GM19455 (cell line): ENCODE measurements around the gene FIBCD1.

Source experiments
- ATAC-seq: cut with Tn5 transposase; IDR thresholded peaks from one replicate; pipeline ENCODE4 v1.9.1; 2021; ENCODE audit not compliant: unreplicated experiment

FIBCD1 gene

GRCh38 chr9:130923611-130924447 is 15.2 kb downstream of the FIBCD1 start:
- ATAC-seq, result no peak

- ATAC-seq, result no peak
Measured at GRCh38 chr9:130922893-130923610, 16.0 kb downstream of the FIBCD1 start.

GRCh38 chr9:130921989-130922892 is 16.8 kb downstream of the FIBCD1 start:
- ATAC-seq, result no peak

- no peak for ATAC-seq
Measured at GRCh38 chr9:130921300-130921988, 17.6 kb downstream of the FIBCD1 start.

GRCh38 chr9:130920762-130921299 is 18.2 kb downstream of the FIBCD1 start:
- no peak for ATAC-seq

GRCh38 chr9:130920233-130920632 is 18.8 kb downstream of the FIBCD1 start:
- ATAC-seq, result no peak

DNA sequence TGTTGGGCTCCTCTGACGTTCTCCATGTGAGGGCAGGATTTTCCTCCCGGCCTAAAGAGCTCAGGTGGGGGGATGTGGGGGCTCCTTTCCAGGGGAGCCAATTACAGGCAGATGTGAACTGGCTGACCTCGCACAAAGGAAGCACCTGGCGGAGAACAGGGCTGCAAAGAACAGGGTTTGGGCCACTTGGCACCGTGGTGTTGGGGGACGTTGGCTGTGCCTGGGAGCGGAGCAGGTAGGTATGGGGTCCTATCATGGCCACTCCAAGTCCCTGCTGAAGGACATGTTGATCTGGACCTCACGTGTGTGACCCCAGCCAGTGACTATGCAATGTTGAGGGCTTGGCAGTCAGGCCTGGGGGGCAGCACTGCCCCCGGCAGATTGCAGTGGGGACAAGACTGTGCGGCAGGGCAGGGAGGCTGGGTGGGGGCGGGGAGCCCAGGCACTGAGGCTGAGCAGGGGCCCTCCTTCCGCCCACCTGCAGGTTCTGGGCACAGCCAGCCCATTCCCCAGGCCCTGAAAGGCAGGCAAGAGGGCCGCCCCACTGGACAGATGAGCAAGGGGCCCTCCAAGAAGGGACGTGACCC is 19.4 kb downstream of the FIBCD1 start:
- no peak for ATAC-seq

GRCh38 chr9:130918826-130919558 is 20.1 kb downstream of the FIBCD1 start:
- ATAC-seq, result no peak

DNA sequence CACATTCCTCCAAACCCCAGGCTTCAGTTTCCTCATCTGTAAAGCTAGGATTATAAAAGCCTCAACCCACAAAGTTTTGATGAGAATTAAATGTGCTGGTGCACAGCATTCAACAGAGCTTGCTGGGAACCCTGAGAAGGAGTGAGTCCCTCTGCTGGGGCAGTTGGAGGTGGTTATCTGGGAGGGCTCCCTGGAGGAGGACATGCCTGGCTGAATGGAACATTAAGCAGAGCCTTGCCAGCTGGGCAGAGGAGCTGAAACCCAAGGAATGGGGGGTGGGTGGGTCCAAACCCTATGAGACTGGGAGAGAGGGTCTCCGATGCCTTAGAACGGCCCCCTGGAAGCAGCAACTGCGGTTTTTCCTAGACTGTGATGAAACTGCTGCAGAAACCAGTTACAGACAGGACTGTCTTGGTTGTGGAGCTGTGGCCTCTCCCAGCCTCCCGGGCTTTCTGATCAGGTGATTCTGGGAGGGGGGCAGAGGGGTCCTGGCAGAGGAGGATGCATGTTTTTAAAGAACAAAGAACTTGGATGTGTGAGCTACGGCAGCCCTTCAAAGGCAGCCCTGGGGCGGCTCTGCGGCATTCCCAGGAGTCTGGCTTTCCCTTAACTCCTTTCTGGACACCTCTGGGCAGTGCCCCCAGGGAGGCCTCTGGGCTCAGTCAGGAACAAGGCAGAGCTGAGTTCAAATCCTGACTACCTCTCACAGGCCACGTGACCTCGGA is 20.8 kb downstream of the FIBCD1 start:
- ATAC-seq, result no peak

- ATAC-seq, result no peak
Measured at GRCh38 chr9:130917168-130917960, 21.7 kb downstream of the FIBCD1 start.

- ATAC-seq, result no peak
Measured at GRCh38 chr9:130915096-130915447, 24.0 kb downstream of the FIBCD1 start.

- no peak for ATAC-seq
Measured at GRCh38 chr9:130914417-130915095, 24.5 kb downstream of the FIBCD1 start.

DNA sequence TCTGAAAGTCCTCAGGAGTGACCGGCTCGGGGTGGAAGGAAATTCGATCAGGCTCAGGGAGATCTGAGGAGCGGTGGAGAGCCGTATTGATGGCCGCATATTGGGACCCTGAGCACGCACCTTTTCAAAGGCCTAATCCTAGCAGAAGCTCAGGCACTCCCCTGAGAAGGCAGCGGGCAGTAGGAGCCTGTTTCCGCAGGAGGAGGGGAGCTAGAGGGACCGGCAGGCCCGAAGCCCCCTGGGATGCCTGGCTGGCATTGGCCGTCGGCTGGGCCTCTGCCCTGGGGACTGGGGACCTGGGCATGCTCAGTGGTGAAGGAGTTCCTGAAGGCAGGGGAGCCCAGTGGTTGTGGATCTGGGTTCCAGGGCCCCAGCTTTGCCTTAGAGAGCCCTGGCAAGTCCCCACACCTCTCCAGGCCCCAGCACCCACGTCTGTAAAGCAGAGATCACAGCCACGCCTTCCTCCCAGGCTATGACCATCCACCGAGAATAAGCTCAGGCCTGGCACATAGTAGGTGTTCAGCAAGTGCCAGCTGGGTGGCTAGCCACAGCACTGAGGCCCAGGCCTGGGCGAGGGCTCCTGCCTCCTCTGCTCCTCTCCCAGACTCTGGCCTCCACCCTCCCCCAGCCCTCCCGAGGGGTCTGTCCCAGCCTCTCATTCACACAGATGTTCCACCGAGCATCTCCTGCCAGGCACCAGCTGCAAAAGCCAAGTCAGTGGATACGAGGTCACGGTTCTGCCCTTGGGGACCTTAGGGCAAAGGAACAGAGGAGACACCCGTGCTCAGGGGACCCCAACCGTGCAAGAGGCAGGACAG is 25.2 kb downstream of the FIBCD1 start:
- no peak for ATAC-seq

DNA sequence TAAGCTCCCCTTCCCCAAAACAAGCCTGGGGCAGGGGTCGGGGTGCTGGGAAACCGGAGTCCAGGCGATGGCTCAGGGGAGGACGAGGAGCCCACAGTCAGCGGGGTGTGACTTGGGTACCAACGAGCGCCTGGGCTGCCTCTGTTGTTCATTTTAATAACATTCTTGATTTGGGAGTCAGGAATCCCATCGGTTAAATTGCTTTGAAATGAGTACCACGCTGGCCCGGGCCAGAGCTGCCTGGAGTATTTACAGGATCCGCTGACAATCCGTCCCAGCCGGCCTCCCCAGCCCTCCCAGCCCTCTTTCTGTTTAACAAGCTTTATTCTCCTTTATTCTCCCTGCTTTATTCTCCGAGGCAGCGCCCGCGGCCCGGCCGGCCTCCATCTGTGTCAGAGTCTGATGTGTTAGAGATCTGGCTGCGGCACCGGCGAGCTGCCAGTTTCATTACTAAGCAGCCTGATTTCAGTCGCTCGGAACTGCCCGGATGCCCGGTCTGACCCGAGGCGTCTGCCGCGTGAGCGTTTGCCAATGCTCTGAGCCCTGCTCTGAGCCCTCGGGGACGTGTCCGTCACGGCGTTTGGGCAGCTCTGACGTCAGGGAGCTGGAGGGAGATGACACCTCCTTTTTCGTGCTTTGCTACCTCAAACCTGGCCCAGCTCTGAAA is 26.0 kb downstream of the FIBCD1 start:
- ATAC-seq, result no peak

DNA sequence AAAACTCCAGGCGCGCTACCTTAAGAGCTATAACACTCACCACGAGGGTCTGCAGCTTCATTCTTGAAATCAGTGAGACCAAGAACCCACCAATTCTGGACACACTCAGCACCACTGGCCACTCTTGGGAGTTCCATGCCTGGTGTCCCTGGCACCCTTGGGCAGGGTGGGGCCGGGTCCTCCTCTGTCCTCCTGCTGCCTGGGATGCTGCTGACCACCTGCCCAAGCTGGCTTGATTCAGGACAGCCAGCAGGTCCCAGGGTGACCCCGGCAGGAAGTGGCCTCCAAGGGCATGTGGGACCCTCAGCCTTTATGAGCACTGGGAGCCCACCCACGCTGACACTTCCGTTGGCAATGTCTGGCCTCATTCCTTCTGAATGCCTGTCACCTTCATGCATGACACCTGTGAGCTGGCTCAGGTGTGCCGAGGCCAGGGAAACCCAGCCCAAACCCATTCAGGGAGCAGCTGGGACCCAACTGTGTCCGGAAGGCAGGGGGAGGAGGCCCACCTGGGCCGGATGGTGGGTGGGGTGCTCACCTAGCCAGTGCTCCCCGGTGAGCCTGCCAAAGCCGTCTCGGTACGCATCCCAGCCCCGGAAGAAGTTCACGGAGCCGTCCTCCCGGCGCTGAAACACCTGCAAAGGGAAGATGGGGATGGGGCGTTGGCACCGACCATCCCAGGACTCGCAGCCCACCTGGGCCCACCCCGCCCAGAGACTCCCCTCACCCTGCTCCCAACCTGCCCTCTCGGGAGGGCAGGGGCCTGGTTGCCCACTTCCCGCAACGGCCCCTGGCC is 27.6 kb downstream of the FIBCD1 start:
- no peak for ATAC-seq
